NCI-H226 (cell line): ENCODE measurements around the gene NFYC.

Source experiments
- DNase-seq: peaks from one replicate; pipeline ENCODE4 v3.0.0-alpha.2; 2015

NFYC gene

DNA sequence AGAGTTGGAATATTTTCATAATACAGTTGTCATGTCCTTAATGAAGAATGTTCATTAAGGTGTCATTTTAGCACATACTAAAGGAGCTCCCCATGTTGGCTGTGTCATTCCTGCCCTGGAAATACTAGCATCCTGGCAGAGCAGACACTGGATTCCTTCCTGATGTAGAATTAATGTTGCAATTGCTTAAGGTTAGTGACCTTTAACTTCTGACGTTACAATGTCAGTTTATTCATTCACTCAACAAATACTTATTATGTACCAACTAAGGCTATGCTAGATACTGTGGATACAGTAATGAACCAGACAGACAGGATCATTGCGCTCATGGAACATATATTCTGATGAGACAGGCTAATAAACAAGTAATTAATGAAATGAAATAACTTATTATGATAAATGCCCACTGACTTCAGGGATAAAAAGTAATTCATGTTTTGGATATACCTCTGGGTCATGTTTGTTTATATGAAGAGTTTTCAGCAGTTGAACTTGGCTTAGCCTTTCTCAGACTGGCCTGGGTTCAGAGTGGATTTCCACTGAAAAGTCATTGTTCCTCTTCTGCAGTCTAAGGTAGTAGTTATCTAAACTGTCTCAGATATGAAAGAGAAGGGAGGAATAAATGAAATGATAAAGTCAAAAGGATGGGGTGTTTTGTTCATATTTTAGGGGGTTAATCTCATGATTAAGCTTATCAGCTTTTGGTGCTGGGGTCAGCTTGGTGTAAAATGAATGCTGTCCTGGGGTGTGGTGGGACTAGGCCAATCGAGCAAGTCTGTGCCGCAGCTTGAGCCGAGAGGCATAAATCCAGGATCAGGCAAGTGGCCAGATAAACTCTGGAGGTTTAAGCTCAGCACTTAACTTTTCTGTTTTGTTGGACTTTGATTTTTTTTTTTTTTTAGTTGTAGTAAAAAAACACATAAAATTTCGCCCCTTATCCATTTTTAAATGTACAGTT, 48.8 kb downstream of the NFYC start:
- DNase-seq = no peak

DNA sequence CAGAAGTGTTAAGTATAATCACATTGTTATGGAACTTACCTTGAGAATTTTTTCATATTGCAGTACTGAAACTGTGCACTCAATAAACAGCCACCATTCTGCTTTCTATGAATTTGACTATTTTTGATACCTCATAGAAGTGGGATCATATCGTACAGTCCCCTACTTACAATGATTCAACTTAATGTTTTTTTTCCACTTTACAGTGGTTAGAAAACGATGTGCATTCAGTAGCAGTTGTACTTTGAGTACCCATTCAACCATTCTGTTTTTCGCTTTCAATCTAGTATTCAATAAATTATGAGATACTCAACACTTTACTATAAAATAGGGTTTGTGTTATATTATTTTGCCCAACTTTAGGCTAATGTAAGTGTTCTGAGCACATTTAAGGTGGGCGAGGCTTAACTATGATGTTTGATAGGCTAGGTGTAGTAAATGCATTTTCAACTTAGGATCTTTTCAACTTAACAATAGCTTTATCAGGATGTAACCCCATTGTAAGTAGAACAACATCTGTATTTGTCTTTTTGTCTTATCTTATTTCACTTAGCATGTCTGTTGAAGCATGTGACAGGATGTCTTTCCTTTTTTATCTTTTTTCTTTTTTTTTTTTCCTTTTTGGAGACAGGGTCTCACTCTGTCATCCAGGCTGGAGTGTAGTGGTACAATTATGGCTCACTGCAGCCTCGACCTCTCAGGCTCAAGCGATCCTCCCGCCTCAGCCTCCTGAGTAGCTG, 49.7 kb downstream of the NFYC start:
- DNase-seq = no peak

DNA sequence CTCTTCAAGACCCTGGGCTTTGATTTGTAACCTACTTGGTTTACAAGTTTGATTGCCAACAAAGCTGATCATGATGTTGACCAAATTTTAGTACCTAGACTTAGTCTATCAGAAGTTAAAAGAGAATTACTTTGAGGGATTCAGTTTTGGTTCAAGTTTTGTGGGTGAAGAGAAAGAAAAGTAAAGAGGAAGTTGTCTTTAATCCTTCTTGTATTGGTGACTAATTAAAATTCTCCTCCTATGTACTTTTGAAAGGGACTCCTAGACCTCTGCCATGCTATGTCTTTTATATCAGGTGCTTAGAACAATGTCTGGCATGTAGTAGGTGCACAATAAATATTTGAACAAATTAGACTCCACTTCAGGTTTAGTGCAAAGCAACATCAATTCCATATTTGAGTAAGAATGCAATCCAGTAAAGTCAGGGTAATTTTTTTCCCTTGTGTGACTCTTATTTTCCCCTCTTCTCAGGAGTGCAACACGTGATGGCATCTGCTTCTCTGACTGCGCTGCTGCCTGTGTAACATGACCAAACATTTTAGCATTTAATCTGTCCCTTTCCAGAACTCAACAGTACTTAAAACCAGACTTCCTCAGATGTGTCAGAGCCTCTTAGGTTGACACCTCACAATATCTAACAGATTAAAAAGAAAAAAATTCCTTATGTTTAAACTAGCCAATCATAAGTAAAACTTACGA, 51.0 kb downstream of the NFYC start:
- DNase-seq = no peak

DNA sequence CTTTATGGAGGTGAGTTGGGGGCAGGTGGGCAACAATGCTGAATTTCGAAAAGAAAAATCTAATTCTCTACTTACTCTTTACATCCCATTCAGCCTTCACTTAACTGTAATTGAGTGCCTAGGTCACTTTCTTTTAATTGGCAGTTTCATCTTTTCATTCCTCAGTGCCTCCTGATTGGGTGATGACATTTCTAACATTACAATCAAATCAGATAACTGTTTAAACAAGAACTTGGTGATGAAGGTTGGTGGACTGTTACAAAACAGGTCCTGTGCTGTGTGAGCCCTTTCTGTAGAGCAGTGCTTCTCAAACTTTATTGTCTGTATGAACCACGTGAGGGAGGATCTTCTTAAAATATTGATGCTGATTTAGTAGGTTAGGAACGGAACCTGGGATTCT, 51.9 kb downstream of the NFYC start:
- no peak for DNase-seq

DNA sequence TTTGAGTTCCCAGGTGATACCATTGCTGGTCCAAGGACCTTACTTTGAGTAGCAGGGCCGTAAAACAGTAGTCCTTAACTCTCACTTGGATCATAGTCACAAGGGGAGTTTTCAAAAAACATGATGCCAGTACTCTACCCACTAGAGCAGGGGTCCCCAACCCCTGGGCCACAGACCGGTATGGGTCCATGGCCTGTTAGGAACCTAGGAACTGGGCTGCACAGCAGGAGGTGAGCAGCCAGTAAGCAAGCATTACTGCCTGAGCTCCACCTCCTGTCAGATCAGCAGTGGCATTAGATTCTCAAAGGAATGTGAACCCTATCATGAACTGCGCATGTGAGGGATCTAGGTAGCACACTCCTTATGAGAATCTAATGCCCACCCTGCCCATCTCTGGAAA, 52.4 kb downstream of the NFYC start:
- no peak for DNase-seq

DNA sequence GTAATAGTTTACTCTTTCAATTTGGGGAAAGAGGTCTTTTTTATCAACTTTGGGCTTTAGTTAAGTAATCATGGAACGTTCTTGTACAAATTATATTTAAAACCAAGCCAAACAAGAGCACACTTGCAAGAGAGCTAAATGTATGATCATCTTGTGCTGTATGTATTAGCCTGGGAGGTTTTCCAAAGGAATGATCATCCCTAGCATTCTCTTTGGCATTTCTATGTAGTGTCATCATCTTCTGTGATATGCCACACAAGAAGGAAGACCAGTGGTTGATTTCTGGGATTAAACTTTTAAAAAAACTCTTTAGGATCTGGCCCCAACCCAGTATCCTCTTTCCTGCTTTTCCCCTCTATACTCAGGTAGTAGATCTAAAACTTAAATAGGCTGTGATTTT, 53.7 kb downstream of the NFYC start:
- no peak for DNase-seq

DNA sequence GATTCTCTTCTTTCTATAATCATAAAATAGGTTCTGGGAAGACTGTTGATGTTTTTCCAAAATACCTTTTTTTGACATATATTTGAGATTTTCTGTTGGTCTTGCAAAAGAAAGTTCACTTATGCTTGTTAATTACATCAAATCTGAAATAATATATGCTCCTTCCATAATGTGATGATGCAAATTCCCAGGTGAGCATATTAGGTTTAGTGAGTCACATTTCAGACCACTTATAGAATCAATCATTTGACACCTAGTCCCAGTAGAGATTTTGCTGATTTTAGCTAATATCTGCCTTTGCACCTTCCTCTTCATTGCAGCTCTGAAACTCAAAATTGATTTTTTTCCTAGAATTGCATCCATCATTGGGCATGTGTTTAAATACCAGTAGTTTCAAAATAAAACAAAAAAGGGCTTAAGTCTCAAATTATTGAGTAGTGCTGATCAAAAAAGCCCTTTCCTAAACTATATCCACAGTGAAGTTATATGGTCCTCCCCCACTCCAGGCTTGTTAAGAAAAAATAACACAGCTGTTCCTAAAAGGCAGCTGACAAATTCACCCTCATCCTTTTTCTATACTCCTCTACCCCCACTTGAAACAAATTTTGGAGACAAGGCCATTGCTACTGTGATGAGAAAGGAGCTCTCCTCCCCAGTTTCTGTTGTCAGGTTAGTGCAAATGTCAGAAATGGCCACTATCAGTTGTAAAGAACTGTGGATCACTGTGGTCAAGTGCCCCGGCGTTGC, 55.0 kb downstream of the NFYC start:
- DNase-seq = no peak

DNA sequence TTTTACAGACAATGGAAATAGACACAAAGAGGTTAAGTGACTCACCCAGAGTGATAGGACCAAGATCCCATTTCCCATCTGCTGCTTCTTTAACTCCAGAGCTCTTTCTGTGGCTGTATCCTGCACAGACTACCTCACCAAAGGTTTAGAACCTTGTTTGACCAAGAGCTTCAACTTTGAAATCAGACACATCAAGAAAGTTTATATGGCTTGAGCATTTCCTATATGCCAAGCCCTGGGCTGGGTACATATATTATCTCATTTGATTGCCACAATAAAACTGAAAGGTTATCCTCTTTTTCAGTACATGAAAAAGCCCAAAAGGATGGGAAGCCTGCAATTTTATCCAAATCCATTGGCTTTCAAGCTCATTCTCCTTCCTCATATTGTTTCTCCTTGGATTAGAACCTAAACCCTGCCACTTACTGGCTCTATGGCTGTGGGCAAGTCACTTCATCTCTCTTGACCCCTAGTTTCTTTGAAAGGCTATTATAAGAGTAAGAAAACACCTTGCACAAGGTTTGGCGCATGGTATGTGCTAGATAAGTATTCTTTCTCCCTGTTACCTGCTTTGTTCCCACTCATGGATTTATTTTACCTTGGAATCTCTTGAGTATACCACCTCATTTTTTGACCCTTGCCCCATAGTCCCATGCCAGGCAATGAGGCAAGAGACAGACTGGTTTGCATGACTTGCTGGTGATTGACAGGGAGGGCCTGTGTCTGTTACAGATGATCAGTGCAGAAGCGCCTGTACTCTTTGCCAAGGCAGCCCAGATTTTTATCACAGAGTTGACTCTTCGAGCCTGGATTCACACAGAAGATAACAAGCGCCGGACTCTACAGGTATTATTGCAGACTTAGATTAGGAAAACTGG, 57.6 kb downstream of the NFYC start:
- DNase-seq = no peak

DNA sequence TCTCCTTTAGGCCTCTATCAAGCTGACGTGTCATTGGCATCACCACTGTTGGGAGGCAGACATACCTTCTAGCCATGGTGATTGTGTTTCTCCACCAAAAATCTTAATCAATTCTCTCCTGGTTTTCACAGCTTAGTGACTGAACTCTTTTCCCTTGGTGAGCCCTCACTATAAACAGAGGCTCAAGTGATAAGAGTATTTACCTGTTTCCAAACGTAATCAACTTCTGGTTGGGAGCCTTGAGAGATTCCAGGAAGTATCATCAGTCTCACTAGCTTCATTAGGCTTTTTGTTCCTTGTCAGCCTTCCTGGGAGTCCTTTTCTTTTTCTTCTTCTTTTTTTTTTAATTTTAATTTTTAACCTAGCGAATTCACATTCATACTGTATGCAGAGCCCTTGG, 58.3 kb downstream of the NFYC start:
- DNase-seq = no peak

DNA sequence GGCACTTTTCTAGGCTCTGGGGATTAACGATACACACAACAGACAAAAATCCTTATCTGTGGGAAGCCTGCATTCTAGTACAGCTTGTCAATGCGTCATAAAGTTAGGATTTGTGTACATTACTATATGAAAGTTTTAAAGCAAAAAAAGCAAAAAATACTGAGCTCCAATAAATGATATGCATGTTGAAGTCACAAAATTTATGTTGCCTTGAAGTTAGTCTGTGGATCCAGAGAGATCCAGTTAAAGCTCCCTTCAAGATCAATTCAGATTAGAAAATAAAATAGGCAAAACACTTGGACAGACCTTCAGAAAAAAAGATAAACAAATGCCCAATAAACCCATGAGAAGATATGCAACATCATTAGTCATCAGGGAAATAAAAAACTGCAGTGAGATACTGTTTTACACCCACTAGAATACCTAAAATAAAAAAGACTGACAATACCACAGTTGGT, 59.0 kb downstream of the NFYC start:
- peak; percentile 24 for DNase-seq

DNA sequence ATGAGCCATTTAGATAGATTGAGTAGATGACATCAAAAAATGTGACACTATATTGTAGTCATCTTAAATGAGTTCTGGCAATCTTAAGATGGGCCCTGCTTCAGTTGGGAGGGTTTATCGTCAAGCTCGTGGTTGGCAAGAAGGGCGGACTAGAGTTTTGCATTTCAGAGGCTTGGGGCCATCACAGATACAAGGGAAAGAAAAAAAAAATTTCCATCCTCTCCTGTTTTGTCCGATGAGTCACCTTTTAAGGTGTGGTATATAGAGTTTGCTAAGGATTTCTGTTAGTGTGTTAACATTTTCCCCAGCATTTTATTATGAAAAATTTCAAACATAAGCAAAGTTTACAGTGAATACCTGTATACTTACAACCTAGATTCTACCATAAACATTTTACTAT, 60.3 kb downstream of the NFYC start:
- DNase-seq = no peak

DNA sequence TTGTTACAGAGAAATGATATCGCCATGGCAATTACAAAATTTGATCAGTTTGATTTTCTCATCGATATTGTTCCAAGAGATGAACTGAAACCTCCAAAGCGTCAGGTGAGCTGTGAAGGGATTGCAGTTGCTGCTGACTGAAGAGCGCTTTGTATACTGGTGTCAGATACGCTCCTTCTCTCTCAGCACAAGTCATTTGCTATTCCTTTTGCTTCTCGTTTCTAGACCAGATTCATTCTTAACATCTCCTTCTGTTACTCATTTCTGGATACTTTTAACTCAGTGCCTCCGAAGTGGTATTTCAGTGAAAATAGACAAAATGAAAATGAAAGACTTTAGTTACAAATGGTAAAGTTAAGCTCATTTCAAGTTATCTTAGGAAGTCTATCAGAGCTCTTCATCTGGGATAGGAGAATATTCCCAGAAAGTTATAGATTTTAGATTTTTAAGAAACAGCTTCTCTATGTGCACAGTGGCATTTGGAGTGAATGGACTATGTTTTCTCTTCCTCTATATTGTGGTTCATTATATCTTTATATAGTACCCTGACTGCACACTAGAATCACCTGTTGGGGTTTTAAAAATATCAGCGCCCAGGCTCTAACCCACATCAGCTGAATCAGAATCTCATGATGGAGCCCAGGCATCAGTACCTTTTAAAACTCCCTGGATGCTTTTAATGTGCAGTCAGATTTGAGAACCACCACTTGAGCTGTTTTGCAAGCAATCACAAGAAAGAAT, 61.8 kb downstream of the NFYC start:
- no peak for DNase-seq

DNA sequence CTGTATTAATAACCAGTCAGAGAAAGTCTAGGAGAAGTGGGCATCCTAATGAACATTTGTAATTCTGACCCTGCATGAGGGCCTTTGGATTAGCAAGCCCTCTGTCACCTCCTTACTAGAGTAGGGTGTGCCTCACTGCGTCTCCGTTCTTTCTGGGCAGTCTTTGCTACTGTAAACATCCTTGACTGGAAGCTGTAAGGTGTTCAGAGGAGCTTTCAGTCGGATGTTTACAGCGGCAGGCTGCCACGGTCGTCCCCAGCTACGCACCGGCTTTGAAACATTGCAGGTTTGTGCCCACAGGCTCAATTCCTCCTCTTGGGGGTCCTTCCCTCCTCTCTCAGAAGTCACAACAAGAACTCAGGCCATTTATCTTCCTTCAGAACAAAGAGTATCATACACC, 62.7 kb downstream of the NFYC start:
- no peak for DNase-seq

DNA sequence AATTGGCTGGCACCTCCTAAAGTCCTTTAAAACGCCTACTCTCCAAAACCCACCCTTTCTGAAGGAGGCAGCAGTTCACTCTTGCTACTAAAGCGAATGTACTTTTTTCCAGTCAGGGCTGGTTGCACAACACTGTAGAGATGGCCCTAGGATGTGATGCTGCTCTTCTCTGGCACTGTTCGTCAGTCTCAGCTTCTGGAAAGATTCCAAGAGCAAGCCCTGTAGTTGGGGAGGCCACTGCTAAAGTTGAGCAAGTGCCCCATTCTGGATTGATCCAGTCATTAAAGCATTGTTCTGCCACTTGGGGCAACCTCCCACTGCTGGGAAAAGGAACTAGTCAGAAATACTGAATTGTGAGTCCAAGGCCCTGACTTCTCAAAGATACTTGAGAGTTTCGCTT, 63.6 kb downstream of the NFYC start:
- DNase-seq = no peak

DNA sequence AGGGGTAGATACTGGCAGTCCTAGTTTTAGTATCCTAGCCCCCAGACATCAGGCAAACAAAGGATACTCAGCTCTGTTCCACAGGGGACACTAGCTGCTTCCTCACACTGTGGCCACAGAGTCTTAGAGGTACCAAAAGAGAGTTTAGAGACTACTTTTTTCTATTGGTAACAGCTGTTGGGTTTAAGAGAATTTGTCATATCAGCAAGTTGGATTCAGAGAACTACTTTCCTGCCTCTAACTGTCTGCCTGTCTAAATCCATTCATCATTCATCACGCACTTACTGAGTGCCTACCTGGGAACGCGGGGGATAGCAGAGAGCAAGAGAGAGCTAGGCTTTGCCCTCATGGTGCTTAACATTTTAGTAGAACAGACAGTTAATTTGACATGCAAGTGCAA, 65.0 kb downstream of the NFYC start:
- no peak for DNase-seq

DNA sequence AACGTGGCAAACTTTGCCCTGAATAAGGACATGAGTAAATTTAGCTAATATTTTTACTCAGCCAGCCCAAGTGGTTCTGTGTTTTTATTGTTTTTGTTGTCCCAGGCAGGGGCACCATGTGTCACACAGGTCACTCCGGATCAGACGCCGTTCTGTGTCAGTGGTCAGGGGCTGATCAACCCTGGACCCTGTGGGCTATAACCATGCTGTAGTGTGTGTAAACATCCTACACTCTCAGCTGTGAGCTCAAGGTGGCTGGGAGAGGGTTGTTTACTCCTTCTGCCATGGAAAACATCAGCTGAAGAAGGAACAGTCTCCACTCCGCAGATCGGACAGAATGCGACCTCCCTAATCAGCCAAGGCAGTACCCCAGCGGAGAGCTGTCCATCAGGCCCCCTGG, 65.6 kb downstream of the NFYC start:
- DNase-seq = no peak

DNA sequence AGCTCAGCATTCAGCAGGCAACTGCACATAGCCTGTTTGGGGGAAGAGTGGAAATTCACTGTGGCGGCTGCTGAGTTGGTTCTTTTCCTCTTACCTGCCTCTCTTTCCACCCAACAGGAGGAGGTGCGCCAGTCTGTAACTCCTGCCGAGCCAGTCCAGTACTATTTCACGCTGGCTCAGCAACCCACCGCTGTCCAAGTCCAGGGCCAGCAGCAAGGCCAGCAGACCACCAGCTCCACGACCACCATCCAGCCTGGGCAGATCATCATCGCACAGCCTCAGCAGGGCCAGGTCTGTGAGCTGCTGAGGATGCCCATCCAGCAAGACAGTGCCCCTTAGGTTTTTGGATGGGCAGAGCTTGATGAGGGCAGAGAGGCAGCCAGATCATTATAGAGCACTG, 66.5 kb downstream of the NFYC start:
- DNase-seq = no peak

DNA sequence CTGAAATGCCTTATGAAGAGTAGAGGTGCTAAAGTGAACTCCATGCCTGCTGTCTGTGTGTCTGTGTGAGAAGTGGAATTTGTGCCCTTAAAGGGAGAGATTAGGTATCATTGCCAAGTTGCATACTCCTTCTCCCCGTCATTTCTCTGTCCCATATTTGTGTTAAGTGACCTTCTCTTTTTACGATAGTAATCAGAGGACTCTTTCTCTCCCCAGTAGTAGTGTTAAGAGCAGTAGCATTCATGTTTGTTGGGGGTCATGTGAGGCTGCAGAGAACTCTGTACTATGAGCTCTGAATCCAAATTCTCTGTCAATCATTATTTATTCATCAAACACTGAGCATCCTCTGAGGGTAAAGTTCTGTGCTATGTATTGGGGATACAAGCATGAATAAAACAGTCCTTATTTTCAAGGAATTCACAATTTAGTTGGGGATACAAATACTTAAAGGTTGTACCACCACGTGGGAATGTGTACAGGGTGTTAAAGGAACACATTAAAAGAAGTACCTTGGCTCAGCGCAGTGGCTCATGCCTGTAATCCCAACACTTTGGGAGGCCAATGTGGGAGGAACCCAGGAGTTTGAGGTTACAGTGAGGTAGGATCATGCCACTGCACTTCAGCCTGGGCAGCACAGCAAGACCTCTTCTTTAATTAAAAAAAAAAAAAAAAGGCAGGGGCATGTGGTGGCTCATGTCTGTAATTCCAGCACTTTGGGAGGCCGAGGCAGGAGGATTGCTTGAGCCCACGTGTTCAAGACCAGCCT, 67.3 kb downstream of the NFYC start:
- DNase-seq = no peak

DNA sequence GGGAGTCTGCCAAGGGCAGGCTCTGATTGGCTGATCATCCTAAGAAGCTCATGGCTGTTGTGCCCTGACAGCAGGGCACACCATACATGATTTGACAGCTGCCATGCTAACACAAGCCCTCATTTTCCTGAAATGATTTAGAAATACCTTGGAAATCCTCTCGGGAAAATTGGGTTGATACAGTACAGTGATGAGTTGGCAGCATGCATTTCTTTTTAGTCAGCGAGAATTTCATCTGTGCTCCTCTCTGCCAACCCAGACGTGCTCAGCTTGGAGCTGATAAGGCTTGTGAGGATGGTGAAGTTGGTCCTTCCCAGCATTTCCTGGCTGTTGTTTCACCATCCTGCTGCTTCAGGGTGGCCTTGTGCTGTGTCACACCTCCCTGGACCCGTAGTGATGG, 69.5 kb downstream of the NFYC start:
- DNase-seq = peak; percentile 75
